Activated CD8-positive, alpha-beta memory T cell treated with anti-CD3 and anti-CD28 coated beads, Interleukin-2, amount 50 U/mL, for 24 hours (primary cell): Measurements from ENCODE around the gene SNAI3.
A peak's percentile ranks its signal among the peaks of the same experiment; 100 is the strongest.
"Not testable (repeated sequence)": the region's sequence is repeated elsewhere in the genome, so short reads cannot be mapped to it uniquely, and the experiment has no call there.

Source experiments
- DNase-seq: peaks from one replicate; pipeline ENCODE4 v3.0.0-alpha.2; 2020; ENCODE audit errors: extremely low read depth

SNAI3 gene

DNA sequence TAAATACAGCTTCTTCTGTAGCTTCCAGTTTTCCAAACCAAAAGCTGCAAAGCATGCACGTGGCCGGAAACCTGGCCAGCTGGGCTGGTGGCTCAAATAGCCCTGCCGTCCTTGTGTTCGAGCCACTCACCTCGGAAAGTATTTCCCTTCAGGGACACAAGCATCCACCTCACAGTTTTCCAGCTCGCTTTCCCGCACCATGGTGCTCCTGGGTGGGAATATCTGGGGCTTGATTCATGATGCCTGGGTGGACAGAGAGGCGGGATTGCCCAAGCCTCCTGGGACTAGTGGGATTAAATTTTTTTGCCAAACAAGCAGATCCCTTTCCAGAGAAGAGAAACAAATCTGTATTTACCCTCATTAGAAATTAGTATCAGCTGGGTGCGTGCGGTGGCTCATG, 16.3 kb downstream of the SNAI3 start:
- DNase-seq, result no peak

- not testable (repeated sequence) for DNase-seq
Measured at GRCh38 chr16:88669493-88669892, 16.8 kb downstream of the SNAI3 start.

- DNase-seq, result no peak
Measured at GRCh38 chr16:88667461-88667860, 18.8 kb downstream of the SNAI3 start.

DNA sequence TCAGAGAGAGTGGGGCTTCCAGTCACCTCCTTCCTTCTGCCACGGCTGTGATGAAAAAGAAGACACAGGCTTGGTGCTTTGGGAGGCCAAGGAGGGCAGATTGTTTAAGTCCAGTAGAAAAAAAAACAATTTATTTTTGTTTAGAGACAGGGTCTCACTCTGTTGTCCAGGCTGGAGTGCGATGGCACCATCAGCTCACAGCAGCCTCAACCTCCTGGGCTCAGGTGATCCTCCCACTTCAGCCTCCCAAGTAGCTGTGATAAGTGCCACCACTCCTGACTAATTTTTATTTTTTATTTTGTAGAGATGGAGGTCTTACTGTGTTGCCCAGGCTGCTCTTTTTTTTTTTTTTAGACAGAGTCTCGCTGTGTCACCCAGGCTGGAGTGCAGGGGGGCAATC, 20.7 kb downstream of the SNAI3 start:
- no peak for DNase-seq

DNA sequence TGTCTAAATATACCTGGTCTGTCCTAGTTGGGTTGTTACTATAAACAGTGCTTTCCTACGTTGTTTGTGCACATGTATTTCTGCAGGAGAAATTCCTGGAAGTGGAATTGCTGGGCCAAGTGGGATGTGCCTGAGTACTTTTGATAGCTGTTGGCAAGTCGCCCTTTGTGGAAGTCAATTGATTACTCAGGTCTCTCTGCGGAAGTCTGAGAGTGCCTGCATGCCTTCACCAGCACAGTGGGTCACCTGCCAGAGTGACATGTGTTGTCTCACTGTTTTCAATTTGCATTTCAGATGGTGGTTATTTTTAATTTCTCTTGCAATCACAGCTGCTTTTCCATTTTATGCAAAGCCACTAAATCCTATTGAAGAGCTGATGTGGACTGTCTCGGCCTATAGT, 21.2 kb downstream of the SNAI3 start:
- DNase-seq, result no peak

- DNase-seq, result peak; percentile 86
Measured at GRCh38 chr16:88662843-88663606, 23.3 kb downstream of the SNAI3 start, which contains the start of gene MVD. MVD (minus strand) TSS chr16:88663091; CDS start chr16:88663080, 11 bp downstream.

DNA sequence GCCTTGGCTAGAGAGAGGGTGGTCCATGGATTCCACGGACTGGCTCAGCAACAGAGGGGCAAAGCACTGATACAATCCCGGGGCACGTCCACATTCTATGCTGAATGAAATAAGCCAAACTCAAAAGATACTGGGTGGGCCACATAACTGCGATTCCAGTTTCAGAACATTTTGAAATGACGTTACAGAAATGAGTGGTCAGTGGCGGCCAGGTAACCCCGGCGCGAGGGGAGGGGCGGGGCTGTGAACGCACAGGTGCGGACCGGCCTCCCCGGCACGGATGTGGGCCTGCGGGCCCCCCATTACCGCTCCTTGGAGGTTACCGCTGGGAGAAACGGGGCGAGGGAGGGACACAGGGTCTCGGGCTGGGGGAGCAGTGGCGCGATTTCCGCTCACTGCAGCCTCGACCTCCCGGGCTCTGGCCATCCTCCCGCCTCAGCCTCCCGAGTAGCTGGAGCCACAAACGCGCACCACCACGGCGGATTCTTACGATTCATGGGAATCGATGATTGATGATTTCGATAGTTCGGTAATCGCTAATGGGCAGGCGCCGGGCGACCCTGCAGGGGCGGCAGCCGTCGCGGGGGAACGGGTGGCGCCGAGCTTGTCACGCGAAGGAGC, 24.0 kb downstream of the SNAI3 start:
- DNase-seq, result no peak

- DNase-seq, result no peak
Measured at GRCh38 chr16:88661468-88661867, 24.8 kb downstream of the SNAI3 start.

DNA sequence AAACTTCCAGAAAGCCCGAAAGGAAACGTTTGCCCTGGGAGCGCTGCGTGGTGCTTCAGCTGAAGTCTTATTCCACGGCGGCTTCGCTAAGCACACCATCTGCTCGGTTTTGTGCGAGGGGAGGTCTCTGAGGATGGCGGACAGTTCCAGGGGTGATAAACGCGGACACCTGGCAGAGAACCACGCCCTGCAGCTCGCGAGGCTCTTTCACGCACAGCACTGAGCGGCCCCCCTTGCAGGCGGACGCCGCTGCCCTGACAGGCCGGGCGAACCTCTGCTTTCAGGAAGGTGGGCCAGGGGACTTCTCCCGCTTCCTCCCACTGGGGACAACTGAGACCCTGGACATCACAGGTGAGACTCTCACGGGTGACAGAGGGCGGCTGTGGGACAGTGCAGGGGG, 27.1 kb downstream of the SNAI3 start:
- DNase-seq, result no peak

- no peak for DNase-seq
Measured at GRCh38 chr16:88658714-88659113, 27.6 kb downstream of the SNAI3 start.

DNA sequence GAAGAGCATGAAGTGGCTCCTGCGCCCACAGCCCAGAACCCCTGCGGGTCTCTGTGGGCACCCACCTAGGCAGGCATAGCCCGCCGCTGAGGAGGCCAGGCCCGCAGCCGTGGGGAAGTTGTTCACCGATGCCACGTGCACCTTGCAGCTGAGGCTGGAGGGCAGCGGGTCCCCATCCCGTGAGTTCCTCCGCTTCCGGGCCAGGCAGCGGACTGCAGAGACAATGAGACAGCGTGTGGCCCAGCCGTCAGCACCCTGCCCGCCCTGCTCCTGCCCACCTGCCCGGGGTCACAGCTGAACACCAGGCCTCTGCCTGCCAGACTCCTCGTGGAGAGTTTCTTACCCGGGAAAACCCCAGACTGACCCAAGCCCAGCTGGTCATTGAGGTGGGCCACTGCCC, 28.9 kb downstream of the SNAI3 start:
- DNase-seq, result no peak

GRCh38 chr16:88656291-88656980, 29.9 kb downstream of the SNAI3 start:
- no peak for DNase-seq

DNA sequence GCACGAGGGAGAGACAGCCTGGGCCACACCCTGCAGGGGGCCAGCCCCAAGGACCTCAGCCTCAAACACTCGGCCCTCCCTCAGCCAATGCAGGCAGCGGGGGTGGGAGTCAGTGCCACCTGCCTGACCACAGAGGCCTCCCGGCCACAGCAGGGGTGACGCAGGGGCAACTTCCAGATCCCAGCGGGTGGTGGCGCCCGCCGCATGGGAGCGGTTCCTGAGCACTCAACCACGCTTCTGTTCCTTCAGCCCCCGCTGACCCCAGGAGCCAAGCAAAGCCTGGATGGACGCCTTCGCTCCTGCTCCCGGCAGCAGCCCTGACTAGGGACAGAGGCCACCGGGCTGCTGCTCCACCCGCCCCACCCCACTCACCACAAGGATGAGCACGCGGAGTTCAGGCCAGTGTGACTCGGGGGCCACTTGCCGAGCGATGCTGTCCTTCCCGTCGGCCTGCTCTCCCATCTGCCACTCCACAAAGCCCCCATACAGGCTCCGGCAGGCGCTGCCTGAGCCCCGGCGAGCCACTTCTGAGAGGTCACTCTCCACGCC, 30.5 kb downstream of the SNAI3 start:
- DNase-seq, result no peak

DNA sequence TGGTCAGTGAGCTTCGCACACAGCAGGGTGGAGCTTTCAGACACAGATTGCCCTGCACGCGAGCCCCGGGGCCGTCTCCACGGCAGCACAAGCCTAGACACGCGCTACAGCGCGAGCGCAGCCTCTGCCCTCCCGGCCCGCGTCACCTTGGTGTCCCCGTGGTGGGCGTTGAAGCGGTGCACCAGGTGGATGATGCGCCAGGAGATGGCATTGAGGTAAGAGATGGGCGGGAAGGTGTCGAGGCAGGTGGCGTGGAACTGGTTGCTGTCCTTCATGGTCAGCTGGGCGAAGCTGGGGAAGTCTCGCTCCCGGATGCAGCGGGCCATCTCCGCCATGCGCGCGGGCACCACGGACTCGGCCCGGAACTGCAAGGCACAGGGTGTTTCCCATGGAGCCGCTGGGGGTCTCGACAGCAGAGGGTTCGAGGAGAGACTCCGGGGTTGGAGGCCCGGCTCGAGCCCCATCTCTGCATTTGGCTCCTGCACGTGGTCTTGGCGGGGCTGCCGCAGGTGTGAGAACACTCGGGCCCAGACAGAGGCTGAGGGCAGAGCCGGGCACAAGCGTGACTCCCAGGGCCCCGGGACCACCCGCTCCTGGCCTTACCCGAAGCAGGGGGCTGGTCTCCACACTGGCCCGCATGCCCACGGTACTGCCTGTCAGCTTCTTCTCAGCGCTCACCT, 31.1 kb downstream of the SNAI3 start:
- no peak for DNase-seq

DNA sequence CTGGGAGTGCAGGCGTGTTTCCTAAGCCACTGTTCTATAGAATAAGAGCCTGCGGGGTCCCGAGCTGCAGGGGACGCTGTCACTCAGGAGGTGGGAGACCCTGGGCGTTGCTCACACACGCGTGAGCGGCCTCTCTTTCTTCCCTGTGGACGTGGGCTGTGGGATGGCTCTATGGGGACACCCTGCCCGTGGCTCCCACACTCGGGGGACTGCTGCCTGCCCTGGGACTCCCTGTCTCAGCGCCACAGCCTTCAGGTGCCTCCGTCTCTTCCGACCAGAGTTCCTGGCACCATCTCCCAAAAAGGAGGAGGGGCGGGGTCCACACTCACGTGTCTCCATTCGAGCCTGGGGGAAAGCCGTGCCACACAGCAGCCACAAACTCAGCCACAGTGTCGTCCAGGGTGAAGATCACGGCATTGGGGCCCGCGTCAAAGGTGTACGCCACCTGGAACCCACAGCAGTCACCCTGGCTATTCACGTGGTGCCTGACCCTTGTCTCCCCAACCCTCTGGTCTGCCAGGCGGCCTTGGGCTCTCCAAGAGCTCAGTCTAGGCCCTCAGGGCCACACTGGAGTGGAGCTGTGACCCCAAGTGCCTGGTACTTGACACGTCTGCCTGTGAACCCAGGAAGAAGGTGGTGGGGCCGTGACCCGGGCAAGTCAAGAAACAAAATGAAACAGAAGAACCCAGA, 31.8 kb downstream of the SNAI3 start:
- DNase-seq, result no peak

DNA sequence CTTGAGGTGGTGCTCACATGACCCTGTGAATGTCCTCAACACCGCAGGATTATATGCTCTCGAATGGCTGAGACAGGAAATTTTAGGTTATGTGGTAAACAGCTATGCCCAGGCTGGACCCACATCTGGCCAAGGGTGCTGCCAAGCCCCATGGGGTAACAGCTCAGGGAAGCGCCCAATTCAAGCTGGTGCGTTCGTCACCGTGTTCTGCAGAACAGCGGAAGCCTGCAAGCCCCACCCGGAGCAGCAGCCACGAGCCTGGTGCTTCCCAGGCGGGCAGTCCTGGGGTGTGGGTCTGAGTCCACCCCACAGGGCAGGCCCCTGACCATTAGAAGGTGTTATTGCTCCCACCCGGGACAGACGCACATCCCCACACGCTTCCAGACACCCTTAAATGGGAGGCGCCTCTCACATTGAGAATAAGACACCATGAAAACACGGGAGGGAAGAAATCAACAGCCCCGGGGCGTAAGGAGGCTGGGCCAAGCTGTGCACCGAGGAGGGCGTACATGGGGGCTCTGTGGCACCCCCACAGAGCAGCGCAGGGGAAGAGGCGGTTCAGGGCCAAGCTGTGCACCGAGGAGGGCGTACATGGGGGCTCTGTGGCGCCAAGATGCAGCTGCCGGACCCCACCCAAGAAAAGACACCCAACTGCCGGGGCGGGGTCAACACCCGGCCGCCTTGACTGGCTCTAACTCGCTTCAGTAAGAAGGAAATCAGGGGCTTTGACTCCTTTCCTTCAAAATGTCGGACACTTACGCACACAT, 32.5 kb downstream of the SNAI3 start:
- no peak for DNase-seq

DNA sequence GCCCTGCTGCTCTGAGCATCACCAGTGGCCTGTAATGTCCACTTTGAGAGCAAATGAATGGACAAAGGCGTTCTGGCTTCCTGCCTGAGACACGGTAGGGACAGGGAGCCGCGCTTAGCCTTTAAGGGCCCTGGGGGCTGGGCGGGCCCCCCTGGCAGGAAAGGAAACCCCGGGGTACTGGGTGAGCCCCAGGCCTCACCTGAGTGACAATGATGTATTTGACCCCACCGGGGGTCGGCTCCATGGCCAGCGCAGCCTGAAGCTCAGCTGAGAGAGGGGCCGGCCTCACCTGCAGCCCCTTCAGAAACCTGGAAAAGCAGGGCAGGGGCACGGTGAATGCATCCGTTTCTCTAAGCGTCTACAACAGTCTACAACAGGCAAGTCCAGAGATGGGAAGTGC, 33.2 kb downstream of the SNAI3 start:
- DNase-seq, result no peak

- DNase-seq, result no peak
Measured at GRCh38 chr16:88652762-88653063, 33.6 kb downstream of the SNAI3 start.

DNA sequence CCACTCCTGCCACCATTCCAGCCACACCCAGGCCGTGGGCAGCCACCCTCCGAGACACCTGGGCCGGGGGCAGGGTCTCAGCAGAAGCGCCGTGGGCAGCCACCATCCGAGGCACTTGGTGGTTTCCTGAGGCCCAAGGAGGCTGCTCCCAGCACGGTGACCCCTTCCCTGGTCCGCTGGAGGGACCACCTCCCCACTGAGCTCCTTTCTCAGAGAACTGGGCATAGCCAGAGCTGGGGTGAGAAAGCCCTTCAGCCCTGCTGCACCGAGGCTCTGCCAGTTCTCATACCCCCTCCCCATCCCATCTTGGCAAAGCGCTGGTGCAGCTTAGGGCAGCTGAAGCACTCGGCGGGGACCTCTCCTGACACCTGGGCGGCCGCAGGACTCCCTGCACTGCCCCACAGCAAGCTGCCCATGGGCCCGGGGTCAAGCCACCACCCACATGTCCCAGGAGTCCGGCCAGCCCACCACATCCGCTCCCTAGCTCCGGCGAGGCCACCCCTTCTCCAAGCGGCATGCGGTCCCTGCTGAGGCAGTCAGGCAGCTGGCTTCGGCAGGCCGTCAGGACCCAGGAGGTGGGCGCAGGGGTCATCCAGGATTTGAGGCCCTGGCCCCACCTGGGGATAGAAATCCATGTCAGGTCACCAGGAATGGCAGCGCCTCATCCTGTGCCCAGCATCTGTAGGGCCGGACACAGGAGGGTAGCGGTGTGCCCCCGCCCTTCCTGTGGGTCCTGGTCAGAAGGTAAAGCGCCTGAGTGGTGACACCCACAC, 34.1 kb downstream of the SNAI3 start:
- DNase-seq, result no peak
